ENCODE data around the gene MRPL1. TPM values are rescaled to one million over a fixed set of nuclear protein-coding genes. Genes with fewer than 3 reads are reported as not detected.
"Not testable (repeated sequence)": the region's sequence is repeated elsewhere in the genome, so short reads cannot be mapped to it uniquely, and the experiment has no call there.

The MRPL1 gene
- total RNA-seq, 1 donor from 2014 or later = 6.2 TPM

GRCh38 chr4:77931452-77932135 is 69.0 kb downstream of the MRPL1 start:
- Histone ChIP-seq H3K4me3 (no peak overlapping the region), H3K27ac (no peak overlapping the region), H3K36me3 (peaks cover 6 to 14% of the 10 kb centered on the region in 2 donors), H3K4me1 (peaks cover 0 to 3% of the 10 kb centered on the region in 2 donors), H3K9me3 (no peaks in the 10 kb centered on the region), H3K27me3 (no peaks in the 10 kb centered on the region)
- no peak for DNase-seq (ENCODE audit: low spot score in 2 of 2)
- TF ChIP-seq CTCF (IDR thresholded peaks at IDR 0.05) = no peak
- intact Hi-C loops (cut with DNase I) = no loop called here

- no peaks in the 10 kb centered on the region for H3K27me3 ChIP-seq
- no peak for DNase-seq (ENCODE audit: low spot score in 2 of 2)
- H3K4me1 ChIP-seq = no peaks in the 10 kb centered on the region
- H3K9me3 ChIP-seq = no peaks in the 10 kb centered on the region
- H3K36me3 ChIP-seq = peaks cover 9 to 15% of the 10 kb centered on the region in 2 donors
- no peak overlapping the region for H3K4me3 ChIP-seq
- intact Hi-C loops (cut with DNase I) = no loop called here
- H3K27ac ChIP-seq = no peak overlapping the region
- TF ChIP-seq CTCF (IDR thresholded peaks at IDR 0.05) = no peak
Observed at GRCh38 chr4:77938560-77938959, 75.9 kb downstream of the MRPL1 start.

- H3K27ac ChIP-seq; H3K4me1 ChIP-seq; H3K4me3 ChIP-seq; intact Hi-C loops (cut with DNase I); DNase-seq (ENCODE audit: low spot score in 2 of 2); H3K9me3 ChIP-seq; H3K27me3 ChIP-seq: not testable (repeated sequence)
- peaks cover 0 to 14% of the 10 kb centered on the region in 2 donors for H3K36me3 ChIP-seq
Observed at GRCh38 chr4:77945929-77946328, 83.3 kb downstream of the MRPL1 start.

GRCh38 chr4:77950203-77950602 is 87.6 kb downstream of the MRPL1 start:
- H3K9me3 ChIP-seq = no peaks in the 10 kb centered on the region
- intact Hi-C loops (cut with DNase I) = loop anchor here (10.0 kb wide), 1 partner anchor 915 kb away; no protein-coding TSS in a partner anchor
- TF ChIP-seq CTCF (IDR thresholded peaks at IDR 0.05) = no peak
- H3K4me1 ChIP-seq = no peaks in the 10 kb centered on the region
- no peak for DNase-seq (ENCODE audit: low spot score in 2 of 2)
- H3K27me3 ChIP-seq = no peaks in the 10 kb centered on the region
- no peak overlapping the region for H3K27ac ChIP-seq
- no peak overlapping the region for H3K4me3 ChIP-seq
- H3K36me3 ChIP-seq = peaks cover 5 to 28% of the 10 kb centered on the region in 2 donors

GRCh38 chr4:77952457-77952856 is 89.8 kb downstream of the MRPL1 start:
- Histone ChIP-seq H3K4me1 (no peaks in the 10 kb centered on the region), H3K27me3 (no peaks in the 10 kb centered on the region), H3K9me3 (no peaks in the 10 kb centered on the region), H3K4me3 (no peak overlapping the region), H3K36me3 (peaks cover 5 to 28% of the 10 kb centered on the region in 2 donors), H3K27ac (no peak overlapping the region)
- TF ChIP-seq CTCF (IDR thresholded peaks at IDR 0.05) = no peak
- intact Hi-C loops (cut with DNase I) = loop anchor here (10.0 kb wide), 1 partner anchor 912 kb away; no protein-coding TSS in a partner anchor
- DNase-seq (ENCODE audit: low spot score in 2 of 2) = no peak

GRCh38 chr4:77954690-77955089 is 92.1 kb downstream of the MRPL1 start:
- intact Hi-C loops (cut with DNase I) = loop anchor here (5.0 to 10.0 kb wide), 2 partner anchors 563 to 910 kb away; no protein-coding TSS in a partner anchor
- no peak for DNase-seq (ENCODE audit: low spot score in 2 of 2)
- Histone ChIP-seq H3K9me3 (no peaks in the 10 kb centered on the region), H3K27ac (no peak overlapping the region), H3K27me3 (no peaks in the 10 kb centered on the region), H3K4me3 (no peak overlapping the region), H3K36me3 (peaks cover 5 to 28% of the 10 kb centered on the region in 2 donors), H3K4me1 (no peaks in the 10 kb centered on the region)
- no peak for TF ChIP-seq CTCF (IDR thresholded peaks at IDR 0.05)
